ENCODE results near the gene ADCY4. TPM values are rescaled to one million over a fixed set of nuclear protein-coding genes. Genes with fewer than 3 reads are reported as not detected.

ADCY4 gene
- total RNA-seq, 1 donor from 2014 or later = 0.46 TPM

- no peaks in the 10 kb centered on the region for H3K4me1 Mint-ChIP-seq (ENCODE audit: low read depth)
- no peak overlapping the region for H3K27ac Mint-ChIP-seq
- H3K36me3 Mint-ChIP-seq (ENCODE audit: insufficient read depth) = peaks cover 9% of the 10 kb centered on the region
- no peak for TF ChIP-seq CTCF (IDR thresholded peaks at IDR 0.05; ENCODE audit: unreplicated experiment)
- DNase-seq (ENCODE audit: low spot score, unreplicated experiment) = no peak
- no peaks in the 10 kb centered on the region for H3K27me3 Mint-ChIP-seq
- H3K9me3 Mint-ChIP-seq (ENCODE audit: low read depth) = no peaks in the 10 kb centered on the region
- H3K4me3 Mint-ChIP-seq (ENCODE audit: low read depth) = no peak overlapping the region
These were observed 44.1 kb downstream of the ADCY4 start for GRCh38 chr14:24290746-24291145.

GRCh38 chr14:24289649-24290280 is 45.1 kb downstream of the ADCY4 start:
- Mint-ChIP-seq H3K36me3 (ENCODE audit: insufficient read depth) (peaks cover 6% of the 10 kb centered on the region), H3K9me3 (ENCODE audit: low read depth) (no peaks in the 10 kb centered on the region), H3K27ac (no peak overlapping the region), H3K4me3 (ENCODE audit: low read depth) (no peak overlapping the region), H3K4me1 (ENCODE audit: low read depth) (no peaks in the 10 kb centered on the region), H3K27me3 (no peaks in the 10 kb centered on the region)
- TF ChIP-seq CTCF (IDR thresholded peaks at IDR 0.05; ENCODE audit: unreplicated experiment) = no peak
- DNase-seq (ENCODE audit: low spot score, unreplicated experiment) = no peak

GRCh38 chr14:24286996-24287395 is 47.9 kb downstream of the ADCY4 start:
- H3K36me3 Mint-ChIP-seq (ENCODE audit: insufficient read depth) = peaks cover 3% of the 10 kb centered on the region
- TF ChIP-seq CTCF (IDR thresholded peaks at IDR 0.05; ENCODE audit: unreplicated experiment) = no peak
- no peak for DNase-seq (ENCODE audit: low spot score, unreplicated experiment)
- H3K4me3 Mint-ChIP-seq (ENCODE audit: low read depth) = no peak overlapping the region
- no peaks in the 10 kb centered on the region for H3K4me1 Mint-ChIP-seq (ENCODE audit: low read depth)
- H3K27me3 Mint-ChIP-seq = no peaks in the 10 kb centered on the region
- no peak overlapping the region for H3K27ac Mint-ChIP-seq
- no peaks in the 10 kb centered on the region for H3K9me3 Mint-ChIP-seq (ENCODE audit: low read depth)

GRCh38 chr14:24285351-24285750 is 49.5 kb downstream of the ADCY4 start:
- no peaks in the 10 kb centered on the region for H3K27me3 Mint-ChIP-seq

GRCh38 chr14:24284501-24285035 is 50.3 kb downstream of the ADCY4 start:
- no peak for TF ChIP-seq CTCF (IDR thresholded peaks at IDR 0.05; ENCODE audit: unreplicated experiment)
- Mint-ChIP-seq H3K36me3 (ENCODE audit: insufficient read depth) (no peaks in the 10 kb centered on the region), H3K27ac (no peak overlapping the region)

More at GRCh38 chr14:24285351-24285750, 49.5 kb downstream of the ADCY4 start:
- Mint-ChIP-seq H3K9me3 (ENCODE audit: low read depth) (no peaks in the 10 kb centered on the region), H3K27ac (no peak overlapping the region), H3K36me3 (ENCODE audit: insufficient read depth) (peaks cover under 1% of the 10 kb centered on the region), H3K4me1 (ENCODE audit: low read depth) (no peaks in the 10 kb centered on the region), H3K4me3 (ENCODE audit: low read depth) (no peak overlapping the region)
- TF ChIP-seq CTCF (IDR thresholded peaks at IDR 0.05; ENCODE audit: unreplicated experiment) = no peak
- DNase-seq (ENCODE audit: low spot score, unreplicated experiment) = no peak

More at GRCh38 chr14:24284501-24285035, 50.3 kb downstream of the ADCY4 start:
- no peak overlapping the region for H3K4me3 Mint-ChIP-seq (ENCODE audit: low read depth)
- no peaks in the 10 kb centered on the region for H3K9me3 Mint-ChIP-seq (ENCODE audit: low read depth)
- no peak for DNase-seq (ENCODE audit: low spot score, unreplicated experiment)
- no peaks in the 10 kb centered on the region for H3K27me3 Mint-ChIP-seq
- no peaks in the 10 kb centered on the region for H3K4me1 Mint-ChIP-seq (ENCODE audit: low read depth)
